HepG2 (cell line): ENCODE data around the gene GRIN3A.

Experiments
- DNMT1 ChIP-seq: sonication (generic); formaldehyde crosslinking; IDR thresholded peaks from 2 replicates; pipeline ENCODE4 v1.5.1; 2020; ENCODE audit warnings: mild to moderate bottlenecking, missing genetic modification reagents
- EZH2 ChIP-seq: conservative IDR thresholded peaks from 2 replicates; pipeline ENCODE4 v1.6.1; 2012; ENCODE audit warnings: mild to moderate bottlenecking, low read depth, low read length, moderate library complexity
- NRL ChIP-seq: sonication (generic); formaldehyde crosslinking; IDR thresholded peaks from 2 replicates; pipeline ENCODE4 v1.5.0; 2020; ENCODE audit warnings: missing genetic modification reagents, mild to moderate bottlenecking, moderate library complexity, borderline replicate concordance
- PCBP2 ChIP-seq: fragments of 200-400 bp; formaldehyde crosslinking; optimal IDR thresholded peaks from 2 replicates; pipeline ENCODE3; 2018; ENCODE audit warnings: low read length, low read depth; ENCODE audit not compliant: poor library complexity, severe bottlenecking
- SP5 ChIP-seq: IDR thresholded peaks from 2 replicates; pipeline ENCODE4 v1.6.1; 2016; ENCODE audit warnings: low read depth, borderline replicate concordance

- TF ChIP-seq NRL (CRISPR knock-in tag) (no peak), SP5 (CRISPR knock-in tag) (no peak), EZH2 (no peak), PCBP2 (no peak), DNMT1 (CRISPR knock-in tag) (no peak)
Observed at GRCh38 chr9:101636247-101636646, 102.2 kb downstream of the GRIN3A start.
